IMR-90 (cell line): ENCODE data around the gene NAV2. TPM values are rescaled to one million over a fixed set of nuclear protein-coding genes. Genes with fewer than 3 reads are reported as not detected.

Source experiments
- POLR2A ChIP-seq: IDR thresholded peaks from 2 replicates; pipeline ENCODE4 v1.6.1; 2012; ENCODE audit warnings: mild to moderate bottlenecking, low read depth, low read length
- polyA plus RNA-seq, 3 experiments: library from polyadenylated mRNA; depleted of rRNA; stranded (reverse); fragments of >200 nt; gene quantifications; 2 replicates each; pipeline ENCODE4 v1.2.3, GENCODE V29; 2012; ENCODE audit warnings: low replicate concordance in 1 of 3
- total RNA-seq: library from RNA; depleted of rRNA; stranded (reverse); fragments of >200 nt; gene quantifications from 2 replicates; pipeline ENCODE4 v1.2.3, GENCODE V29; 2012
- TF ChIP-seq, protein P1 (sequence below): conservative IDR thresholded peaks from 2 replicates; pipeline ENCODE4 v1.5.1; 2012; ENCODE audit warnings: mild to moderate bottlenecking, low read depth, low read length, improper control_type of control experiment

The NAV2 gene
- total and polyA plus RNA-seq, 2 of the 4 experiments (the other 2 are of a cell fraction) = 4.5 to 12.6 TPM

DNA sequence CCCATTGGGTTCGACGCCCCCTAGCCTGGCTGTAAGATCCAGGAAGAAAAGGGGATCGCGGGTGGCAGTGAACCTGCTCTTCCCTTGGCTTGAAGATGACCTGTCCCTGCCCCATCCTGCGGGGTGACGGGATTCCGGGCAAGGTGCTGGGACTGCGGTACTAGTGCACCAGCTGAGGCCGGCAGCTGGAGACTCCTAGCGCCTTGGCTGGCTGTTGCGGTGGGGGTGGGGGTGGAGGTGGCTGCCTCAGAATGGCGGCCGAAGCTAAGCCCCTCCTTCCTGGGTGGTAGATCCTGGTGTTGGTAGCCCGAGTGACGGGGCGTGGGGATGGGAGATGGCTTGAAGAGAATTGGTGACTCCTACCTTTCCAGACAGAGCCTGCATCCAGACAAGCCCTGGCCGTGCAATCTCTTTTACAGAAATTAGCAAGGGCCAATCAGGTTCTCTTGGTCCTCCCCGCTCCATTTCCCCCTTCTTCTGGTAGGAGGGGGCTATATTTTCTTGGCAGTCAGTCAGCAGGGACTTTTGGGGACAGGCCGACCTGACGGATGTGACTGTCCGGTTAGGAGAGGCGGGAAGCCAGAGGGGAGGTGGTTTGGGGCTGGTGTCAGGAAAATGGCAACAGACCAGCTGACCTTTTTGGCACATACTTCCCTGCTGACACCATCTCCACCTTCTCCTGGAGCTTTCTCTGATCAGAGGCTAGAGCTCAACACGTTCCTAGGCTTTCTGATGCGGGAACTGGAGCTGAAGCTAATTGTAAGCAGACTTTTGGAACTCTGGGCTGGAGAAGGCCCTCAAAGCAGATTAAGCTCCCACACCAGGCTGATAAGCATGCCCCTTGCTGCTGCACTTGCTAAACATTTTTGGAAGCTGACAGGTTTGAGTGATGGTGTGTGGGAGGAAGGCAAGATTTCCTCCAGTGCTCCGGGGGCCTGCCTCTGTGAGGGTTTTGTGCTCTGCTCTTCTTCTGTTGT is 2.0 kb downstream of the NAV2 start (continued):
- TF ChIP-seq, protein P1, sequence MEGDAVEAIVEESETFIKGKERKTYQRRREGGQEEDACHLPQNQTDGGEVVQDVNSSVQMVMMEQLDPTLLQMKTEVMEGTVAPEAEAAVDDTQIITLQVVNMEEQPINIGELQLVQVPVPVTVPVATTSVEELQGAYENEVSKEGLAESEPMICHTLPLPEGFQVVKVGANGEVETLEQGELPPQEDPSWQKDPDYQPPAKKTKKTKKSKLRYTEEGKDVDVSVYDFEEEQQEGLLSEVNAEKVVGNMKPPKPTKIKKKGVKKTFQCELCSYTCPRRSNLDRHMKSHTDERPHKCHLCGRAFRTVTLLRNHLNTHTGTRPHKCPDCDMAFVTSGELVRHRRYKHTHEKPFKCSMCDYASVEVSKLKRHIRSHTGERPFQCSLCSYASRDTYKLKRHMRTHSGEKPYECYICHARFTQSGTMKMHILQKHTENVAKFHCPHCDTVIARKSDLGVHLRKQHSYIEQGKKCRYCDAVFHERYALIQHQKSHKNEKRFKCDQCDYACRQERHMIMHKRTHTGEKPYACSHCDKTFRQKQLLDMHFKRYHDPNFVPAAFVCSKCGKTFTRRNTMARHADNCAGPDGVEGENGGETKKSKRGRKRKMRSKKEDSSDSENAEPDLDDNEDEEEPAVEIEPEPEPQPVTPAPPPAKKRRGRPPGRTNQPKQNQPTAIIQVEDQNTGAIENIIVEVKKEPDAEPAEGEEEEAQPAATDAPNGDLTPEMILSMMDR = 0 out of 2 replicates have a peak, but pooled peaks have one; percentile 1
- TF ChIP-seq POLR2A = peak; percentile 66
